Astrocyte of the cerebellum (primary cell): ENCODE results near the gene KCNJ9.

Experiments
- DNase-seq: peaks from one replicate; pipeline ENCODE4 v3.0.0-alpha.2; 2011; ENCODE audit warnings: low read depth
- H3K4me3 ChIP-seq: 2 replicates; pipeline ENCODE4 v1.5.1; 2011; ENCODE audit warnings: mild to moderate bottlenecking, low read depth, low read length, moderate library complexity
- in situ Hi-C: cut with HindIII; loops from 2 replicates; pipeline ENCODE4 v1.10.0; 2017; ENCODE audit warnings: low sequenced_read_pairs
- TF ChIP-seq, protein P1 (sequence below): IDR thresholded peaks from 2 replicates; pipeline ENCODE4 v1.5.1; 2012; ENCODE audit warnings: low read length, low read depth, moderate library complexity, mild to moderate bottlenecking; ENCODE audit errors: missing control alignments

The KCNJ9 gene

DNA sequence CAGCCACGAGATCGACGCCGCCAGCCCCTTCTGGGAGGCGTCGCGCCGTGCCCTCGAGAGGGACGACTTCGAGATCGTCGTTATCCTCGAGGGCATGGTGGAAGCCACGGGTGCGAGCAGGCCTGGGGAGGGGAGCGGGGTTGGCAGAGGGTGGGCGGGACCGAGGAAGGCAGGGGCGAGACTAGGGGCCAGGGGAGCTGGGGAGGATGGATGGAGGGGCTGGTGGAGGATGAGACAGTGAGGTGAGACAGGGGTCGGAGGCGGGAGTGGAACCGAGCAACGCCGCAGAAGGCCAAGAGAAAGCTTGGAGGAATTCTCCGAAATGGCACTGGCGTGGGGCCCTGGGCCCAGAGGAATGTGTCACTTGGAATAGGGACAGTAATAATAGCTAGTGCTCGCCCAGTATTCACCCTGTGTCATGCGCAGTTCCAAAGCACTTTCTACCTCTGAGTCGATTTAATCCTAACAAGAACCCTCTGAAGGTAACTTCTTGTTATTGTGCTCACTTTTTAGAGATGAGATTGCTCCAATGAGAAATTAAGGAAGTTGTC lies 3.5 kb downstream of the KCNJ9 start:
- TF ChIP-seq, protein P1, sequence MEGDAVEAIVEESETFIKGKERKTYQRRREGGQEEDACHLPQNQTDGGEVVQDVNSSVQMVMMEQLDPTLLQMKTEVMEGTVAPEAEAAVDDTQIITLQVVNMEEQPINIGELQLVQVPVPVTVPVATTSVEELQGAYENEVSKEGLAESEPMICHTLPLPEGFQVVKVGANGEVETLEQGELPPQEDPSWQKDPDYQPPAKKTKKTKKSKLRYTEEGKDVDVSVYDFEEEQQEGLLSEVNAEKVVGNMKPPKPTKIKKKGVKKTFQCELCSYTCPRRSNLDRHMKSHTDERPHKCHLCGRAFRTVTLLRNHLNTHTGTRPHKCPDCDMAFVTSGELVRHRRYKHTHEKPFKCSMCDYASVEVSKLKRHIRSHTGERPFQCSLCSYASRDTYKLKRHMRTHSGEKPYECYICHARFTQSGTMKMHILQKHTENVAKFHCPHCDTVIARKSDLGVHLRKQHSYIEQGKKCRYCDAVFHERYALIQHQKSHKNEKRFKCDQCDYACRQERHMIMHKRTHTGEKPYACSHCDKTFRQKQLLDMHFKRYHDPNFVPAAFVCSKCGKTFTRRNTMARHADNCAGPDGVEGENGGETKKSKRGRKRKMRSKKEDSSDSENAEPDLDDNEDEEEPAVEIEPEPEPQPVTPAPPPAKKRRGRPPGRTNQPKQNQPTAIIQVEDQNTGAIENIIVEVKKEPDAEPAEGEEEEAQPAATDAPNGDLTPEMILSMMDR = no peak
- no peak overlapping the region for H3K4me3 ChIP-seq
- no peak for DNase-seq
- in situ Hi-C loops = no loop called here

DNA sequence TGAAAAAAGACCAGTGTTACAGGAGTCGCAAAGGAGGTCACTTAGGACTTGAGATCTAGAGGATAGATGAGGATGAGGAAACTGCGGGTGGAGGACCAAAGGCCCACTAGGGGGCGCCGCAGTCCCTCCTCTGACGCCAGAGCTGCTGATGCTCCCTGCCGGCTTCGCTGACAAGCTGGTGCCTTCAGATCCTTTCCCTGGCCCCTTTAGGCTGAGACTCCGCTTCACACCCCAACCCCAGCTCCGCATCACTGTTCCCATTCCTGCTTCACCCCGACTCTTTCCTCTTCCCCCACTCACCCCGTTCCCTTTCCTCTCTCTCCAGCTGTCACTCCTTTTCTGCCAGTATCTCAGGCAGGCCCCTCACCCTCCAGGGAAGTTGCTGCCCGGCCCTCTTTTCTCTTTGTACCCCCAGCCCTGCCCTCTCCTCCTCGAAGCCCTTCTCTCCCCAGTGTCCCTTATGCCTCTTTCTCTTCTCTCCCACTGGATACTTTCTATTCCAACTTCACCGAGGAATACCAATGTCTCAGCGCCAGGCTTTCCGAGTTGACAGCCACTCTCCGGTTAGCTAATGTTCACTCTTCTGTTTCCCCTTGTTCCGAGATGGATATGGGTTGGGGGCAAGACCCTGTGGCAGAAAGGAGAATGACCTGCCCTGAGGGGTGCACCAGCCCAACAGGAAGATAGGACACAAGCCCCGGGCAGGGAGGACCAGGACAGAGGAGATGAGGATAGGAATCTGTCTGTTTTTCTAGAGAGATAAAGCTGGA lies 4.5 kb downstream of the KCNJ9 start:
- TF ChIP-seq, protein P1 = peak; percentile 91
- peak; percentile 32 for DNase-seq
- in situ Hi-C loops = no loop called here
- H3K4me3 ChIP-seq = no peak overlapping the region

DNA sequence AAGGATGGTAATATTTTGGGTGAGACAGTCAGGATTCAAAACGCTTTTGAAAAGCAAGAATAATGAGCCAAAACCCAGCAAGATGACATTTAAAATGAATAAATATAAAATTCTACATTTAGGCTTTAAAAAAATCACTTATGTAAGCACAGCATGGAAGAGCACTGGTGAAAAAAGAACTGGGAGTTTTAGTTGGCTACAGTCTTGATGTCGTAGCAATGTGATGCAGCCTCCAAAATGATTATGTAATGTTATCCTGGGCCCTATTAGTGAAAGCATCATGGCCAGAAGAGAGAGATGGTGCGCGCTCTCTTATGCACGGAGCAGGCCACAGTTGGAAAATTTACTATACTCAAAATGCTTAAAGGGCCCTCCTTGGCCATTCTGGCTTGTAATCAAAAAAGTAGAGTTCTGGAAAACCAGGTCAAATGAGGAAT lies 5.1 kb downstream of the KCNJ9 start:
- DNase-seq = no peak
- no peak overlapping the region for H3K4me3 ChIP-seq
- TF ChIP-seq, protein P1 = no peak
- in situ Hi-C loops = no loop called here

DNA sequence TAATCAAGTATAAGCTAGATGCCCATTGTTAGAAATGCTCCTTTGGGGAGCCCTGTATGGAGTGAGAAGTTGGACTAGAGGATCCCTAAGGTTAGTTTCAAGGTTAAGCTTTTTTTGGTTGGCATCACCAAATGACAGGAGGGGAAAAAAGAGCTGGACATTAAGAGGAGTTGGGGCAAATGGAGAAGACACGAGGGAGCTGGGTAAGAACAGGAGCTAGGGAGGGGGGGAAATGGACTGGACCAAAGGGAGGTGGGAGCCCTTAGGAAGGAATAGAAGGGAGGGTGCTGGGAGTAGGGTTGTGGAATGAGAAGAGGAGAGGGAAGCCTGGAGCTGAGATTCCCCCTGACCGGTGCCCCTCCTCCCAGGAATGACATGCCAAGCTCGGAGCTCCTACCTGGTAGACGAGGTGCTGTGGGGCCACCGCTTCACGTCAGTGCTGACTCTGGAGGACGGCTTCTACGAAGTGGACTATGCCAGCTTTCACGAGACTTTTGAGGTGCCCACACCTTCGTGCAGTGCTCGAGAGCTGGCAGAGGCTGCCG lies 5.9 kb downstream of the KCNJ9 start:
- H3K4me3 ChIP-seq = no peak overlapping the region
- DNase-seq = no peak
- TF ChIP-seq, protein P1 = no peak
- in situ Hi-C loops = no loop called here

DNA sequence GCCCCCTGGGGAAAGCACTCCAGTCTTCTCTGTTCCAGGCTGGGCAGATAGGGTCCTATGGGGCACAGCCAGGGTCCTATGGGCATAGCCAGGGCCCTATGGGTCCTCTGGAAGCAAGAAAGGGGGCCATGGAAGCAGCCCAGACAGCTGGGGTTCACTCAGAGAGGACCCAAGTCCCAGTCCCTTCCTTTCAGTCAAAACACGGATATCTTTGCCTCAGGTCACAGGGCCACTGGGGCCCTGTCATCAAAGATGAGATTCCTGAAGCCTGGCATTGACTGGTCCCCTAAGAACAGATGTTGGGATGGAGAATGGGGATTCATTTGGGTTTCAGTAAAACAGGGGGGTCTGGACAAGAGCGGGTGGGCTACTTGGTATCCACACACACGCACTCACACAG lies 8.5 kb downstream of the KCNJ9 start:
- in situ Hi-C loops = no loop called here
- no peak for DNase-seq
- no peak overlapping the region for H3K4me3 ChIP-seq
- TF ChIP-seq, protein P1 = no peak

DNA sequence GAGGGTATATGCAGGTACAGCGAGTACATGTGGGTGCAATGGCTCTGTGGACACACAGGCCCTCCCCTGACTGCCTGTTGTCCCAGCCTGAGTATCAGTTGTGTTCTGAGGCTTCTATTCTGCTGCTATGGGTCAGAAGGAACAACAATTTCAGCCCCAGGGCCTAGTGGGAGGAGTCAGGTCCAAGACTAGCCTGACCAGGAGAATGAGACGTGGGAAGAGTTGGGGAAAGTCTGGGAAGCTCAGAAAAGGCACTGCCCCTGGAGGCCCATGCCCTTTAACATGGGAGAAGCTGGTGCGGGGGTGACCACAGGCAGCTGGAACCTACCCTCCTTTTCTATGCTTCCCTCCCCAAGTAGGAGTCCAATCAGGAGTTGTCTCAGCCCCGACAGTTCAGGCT lies 9.4 kb downstream of the KCNJ9 start:
- in situ Hi-C loops = no loop called here
- DNase-seq = no peak
- no peak overlapping the region for H3K4me3 ChIP-seq
- TF ChIP-seq, protein P1 = no peak
